ENCODE results near the gene KIF16B. TPM values are rescaled to one million over a fixed set of nuclear protein-coding genes. Genes with fewer than 3 reads are reported as not detected.

Gene KIF16B
- total RNA-seq, 4 donors from 2014 or later: 19.9 to 40.2 (median 20.5) TPM

GRCh38 chr20:16459019-16459700 lies 114.1 kb downstream of the KIF16B start:
- Histone ChIP-seq H3K4me1 (peaks cover 0 to 17% (median 0%) of the 10 kb centered on the region in 4 donors), H3K27me3 (no peaks in the 10 kb centered on the region), H3K4me3 (no peak overlapping the region), H3K27ac (no peak overlapping the region), H3K36me3 (no peaks in the 10 kb centered on the region), H3K9me3 (no peaks in the 10 kb centered on the region)
- 5 to 7% methylated on average over 1 of the region's 1 CpG for WGBS, 2 donors
- peak in 1 of 2 donors; percentile 53 for TF ChIP-seq EP300 (IDR thresholded peaks at IDR 0.05)
- TF ChIP-seq CTCF (IDR thresholded peaks at IDR 0.05): no peak
- TF ChIP-seq POLR2A (IDR thresholded peaks at IDR 0.05): no peak
- DNase-seq (ENCODE audit: low spot score in 2 of 2): peak in 1 of 2 donors; percentile 20

- H3K9me3 ChIP-seq: no peaks in the 10 kb centered on the region
- 94% methylated on average over 5 of the region's 5 CpGs for WGBS, 2 donors
- no peak overlapping the region for H3K27ac ChIP-seq
Measured at GRCh38 chr20:16457514-16457913, 115.7 kb downstream of the KIF16B start.

GRCh38 chr20:16455324-16455723 lies 117.9 kb downstream of the KIF16B start:
- H3K27ac ChIP-seq: no peak overlapping the region
- H3K4me1 ChIP-seq: peaks cover 0 to 17% (median 0%) of the 10 kb centered on the region in 4 donors
- peaks cover 0 to 7% (median 0%) of the 10 kb centered on the region in 3 donors for H3K36me3 ChIP-seq
- no peaks in the 10 kb centered on the region for H3K9me3 ChIP-seq
- no peaks in the 10 kb centered on the region for H3K27me3 ChIP-seq
- TF ChIP-seq POLR2A (IDR thresholded peaks at IDR 0.05): no peak
- TF ChIP-seq EP300 (IDR thresholded peaks at IDR 0.05): no peak
- TF ChIP-seq CTCF (IDR thresholded peaks at IDR 0.05): no peak
- no peak for DNase-seq (ENCODE audit: low spot score in 2 of 2)
- 90 to 93% methylated on average over 1 of the region's 1 CpG for WGBS, 2 donors
- no peak overlapping the region for H3K4me3 ChIP-seq

More at GRCh38 chr20:16457514-16457913, 115.7 kb downstream of the KIF16B start:
- H3K4me1 ChIP-seq: peaks cover 0 to 17% (median 0%) of the 10 kb centered on the region in 4 donors
- DNase-seq (ENCODE audit: low spot score in 2 of 2): no peak
- H3K36me3 ChIP-seq: no peaks in the 10 kb centered on the region
- H3K27me3 ChIP-seq: no peaks in the 10 kb centered on the region
- TF ChIP-seq CTCF (IDR thresholded peaks at IDR 0.05) (no peak), EP300 (IDR thresholded peaks at IDR 0.05) (no peak), POLR2A (IDR thresholded peaks at IDR 0.05) (no peak)
- no peak overlapping the region for H3K4me3 ChIP-seq

- TF ChIP-seq EP300 (IDR thresholded peaks at IDR 0.05): peak in 1 of 2 donors; percentile 70
- TF ChIP-seq POLR2A (IDR thresholded peaks at IDR 0.05): no peak
- TF ChIP-seq CTCF (IDR thresholded peaks at IDR 0.05): no peak
- 21 to 30% methylated on average over 1 of the region's 1 CpG for whole genome bisulfite sequencing, 2 donors
- H3K4me3 ChIP-seq: no peak overlapping the region
Measured at GRCh38 chr20:16451982-16452381, 121.3 kb downstream of the KIF16B start.

GRCh38 chr20:16451001-16451400 lies 122.2 kb downstream of the KIF16B start:
- peaks cover 0 to under 1% (median 0%) of the 10 kb centered on the region in 4 donors for H3K4me1 ChIP-seq
- no peak for DNase-seq (ENCODE audit: low spot score in 2 of 2)
- WGBS, 2 donors: 71 to 73% methylated on average over 8 of the region's 8 CpGs

More at GRCh38 chr20:16451982-16452381, 121.3 kb downstream of the KIF16B start:
- Histone ChIP-seq H3K4me1 (no peaks in the 10 kb centered on the region), H3K27ac (peak overlapping the region in 1 of 4 donors; percentile 57), H3K36me3 (peaks cover 0 to 19% (median 0%) of the 10 kb centered on the region in 3 donors), H3K27me3 (no peaks in the 10 kb centered on the region), H3K9me3 (no peaks in the 10 kb centered on the region)
- peak in 1 of 2 donors; percentile 19 for DNase-seq (ENCODE audit: low spot score in 2 of 2)

More at GRCh38 chr20:16451001-16451400, 122.2 kb downstream of the KIF16B start:
- TF ChIP-seq POLR2A (IDR thresholded peaks at IDR 0.05): no peak
- no peak for TF ChIP-seq CTCF (IDR thresholded peaks at IDR 0.05)
- TF ChIP-seq EP300 (IDR thresholded peaks at IDR 0.05): no peak
- Histone ChIP-seq H3K27me3 (no peaks in the 10 kb centered on the region), H3K4me3 (no peak overlapping the region), H3K9me3 (no peaks in the 10 kb centered on the region), H3K36me3 (peaks cover 0 to 19% (median 0%) of the 10 kb centered on the region in 3 donors), H3K27ac (peak overlapping the region in 1 of 4 donors; percentile 57)
